ENCODE data around the gene PYGM. TPM values are rescaled to one million over a fixed set of nuclear protein-coding genes. Genes with fewer than 3 reads are reported as not detected.
"Not testable (repeated sequence)": the region's sequence is repeated elsewhere in the genome, so short reads cannot be mapped to it uniquely, and the experiment has no call there.

Gene PYGM
- polyA plus RNA-seq, 1 donor, result 300 TPM

DNA sequence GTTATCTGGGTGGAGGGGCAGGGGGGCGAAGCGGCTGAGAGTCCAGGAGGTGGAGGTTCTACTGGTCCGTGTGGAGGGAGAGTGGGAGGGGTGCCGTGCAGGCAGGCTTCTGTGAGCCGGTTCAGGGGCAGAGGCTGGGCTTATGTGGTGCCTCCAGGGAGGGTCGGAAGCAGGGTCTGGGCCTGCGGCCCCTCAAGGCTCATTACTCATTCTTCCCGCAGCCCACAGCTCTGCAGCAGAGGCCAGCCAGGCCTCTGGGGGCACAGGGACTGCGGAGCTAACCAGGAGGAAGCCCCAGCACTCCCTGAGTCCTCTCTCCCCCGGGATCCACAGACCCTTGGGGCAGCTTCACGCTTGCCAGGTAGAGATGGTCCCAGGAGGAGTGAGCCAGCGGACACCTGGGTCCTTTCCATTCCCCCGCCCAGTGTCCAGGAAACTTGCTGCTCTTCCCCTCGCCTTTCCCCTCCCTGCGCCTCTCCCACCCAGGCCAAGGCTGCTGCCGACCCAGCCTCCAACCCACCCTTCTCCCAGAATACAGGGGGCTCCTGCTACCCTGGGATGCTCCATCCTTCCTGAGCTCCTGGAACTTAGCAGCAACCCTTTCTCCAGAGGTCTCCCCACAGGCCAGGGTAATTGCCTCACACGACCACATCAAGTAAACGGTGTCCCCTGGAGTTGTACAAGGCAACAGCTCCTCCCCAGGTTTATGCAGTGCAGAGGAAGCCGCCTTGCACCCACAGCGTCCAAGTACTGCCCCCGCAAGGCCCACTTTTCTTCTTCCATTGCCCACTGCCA is 43.1 kb downstream of the PYGM start:
- DNase-seq, result no peak

- no peak for DNase-seq
Observed at GRCh38 chr11:64715756-64716472, 43.9 kb downstream of the PYGM start.

- no peak for DNase-seq
Observed at GRCh38 chr11:64715110-64715509, 44.7 kb downstream of the PYGM start.

GRCh38 chr11:64714666-64715065 is 45.1 kb downstream of the PYGM start:
- no peak for DNase-seq

DNA sequence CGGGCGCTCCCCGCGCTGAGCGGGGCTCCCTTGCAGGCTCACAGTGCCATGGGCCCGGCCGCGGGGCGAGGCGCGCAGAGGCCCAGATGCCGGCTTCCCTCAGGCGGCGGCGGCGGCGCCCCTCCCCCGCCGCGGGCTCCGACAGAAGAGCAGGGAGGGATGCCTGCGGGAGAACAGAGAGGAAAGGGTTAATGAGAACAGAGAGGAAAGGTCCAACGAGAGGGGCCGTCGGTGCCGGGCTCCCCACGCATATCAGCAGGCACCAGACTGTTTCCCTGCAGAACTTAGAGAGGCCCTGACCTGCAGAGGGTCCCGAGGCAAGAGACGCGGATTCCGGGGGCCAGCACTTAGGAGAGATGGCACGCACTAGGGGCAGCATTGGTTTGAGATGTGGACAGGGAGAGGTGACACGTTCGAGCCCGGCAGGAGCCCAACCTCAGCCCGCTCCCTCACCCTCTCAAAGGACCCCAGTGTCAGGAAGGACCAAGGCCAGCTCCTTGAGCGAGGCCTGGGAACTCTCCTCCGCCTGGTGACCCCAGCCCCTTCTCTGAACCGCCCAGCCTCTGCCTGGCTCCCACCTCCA is 45.9 kb downstream of the PYGM start:
- DNase-seq, result no peak

- peak; percentile 81 for DNase-seq
Observed at GRCh38 chr11:64713016-64713707, 46.6 kb downstream of the PYGM start.

- DNase-seq, result no peak
Observed at GRCh38 chr11:64712430-64713015, 47.3 kb downstream of the PYGM start.

DNA sequence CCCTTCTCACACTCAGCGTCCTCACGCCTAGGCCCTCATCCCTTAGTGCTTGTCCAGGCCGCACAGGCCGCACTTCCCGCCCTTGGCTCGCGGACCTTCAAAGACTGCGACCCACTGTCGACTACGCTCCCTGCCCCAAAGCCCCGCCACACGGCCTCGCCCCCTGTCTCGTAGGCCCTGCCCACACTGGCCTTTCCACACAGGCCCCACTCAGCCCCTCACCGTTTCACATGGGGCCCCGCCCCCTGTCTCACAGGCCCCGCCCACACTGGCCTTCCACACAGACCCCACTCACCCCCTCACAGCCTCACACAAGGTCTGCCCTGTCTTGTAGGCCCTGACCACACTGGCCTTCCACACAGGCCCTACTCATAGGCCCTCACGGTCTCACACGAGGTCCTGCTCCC is 47.8 kb downstream of the PYGM start:
- no peak for DNase-seq

GRCh38 chr11:64711138-64711955 is 48.4 kb downstream of the PYGM start:
- no peak for DNase-seq

DNA sequence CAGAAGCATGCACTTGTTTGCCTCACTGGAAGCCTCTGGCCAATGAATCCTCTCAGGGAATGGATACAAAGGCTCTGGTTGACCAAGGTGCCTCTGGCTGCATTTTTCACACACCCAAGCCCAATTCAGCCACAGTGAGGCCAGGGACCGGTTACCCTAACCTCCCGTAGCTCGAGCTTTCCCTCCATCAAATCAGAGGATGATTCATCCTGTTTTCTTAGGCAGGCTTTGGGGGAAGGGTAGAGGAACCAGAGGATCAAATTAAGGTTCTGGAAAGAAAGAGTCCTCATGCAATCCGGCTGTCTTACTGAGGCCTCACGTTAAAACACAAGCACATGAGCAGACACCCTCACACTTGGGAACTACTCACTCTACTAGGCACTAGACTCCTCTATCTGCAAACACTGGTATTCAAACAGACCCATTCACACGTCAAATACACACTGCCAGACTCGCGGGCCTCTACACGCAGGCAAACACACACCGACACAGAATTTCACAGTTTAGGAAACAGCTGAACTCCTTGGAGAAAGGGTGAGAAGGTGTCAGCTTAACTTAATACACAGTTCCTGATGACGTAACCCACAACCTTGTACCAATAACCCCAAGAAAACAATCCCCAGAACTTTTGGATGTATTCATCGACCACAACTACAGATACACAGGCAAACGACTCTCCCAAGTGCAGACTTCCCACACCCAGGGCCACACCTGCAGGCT is 49.2 kb downstream of the PYGM start:
- no peak for DNase-seq

GRCh38 chr11:64705501-64705900 is 54.3 kb downstream of the PYGM start:
- no peak for DNase-seq

GRCh38 chr11:64703048-64703447 is 56.7 kb downstream of the PYGM start:
- no peak for DNase-seq

- not testable (repeated sequence) for DNase-seq
Observed at GRCh38 chr11:64701956-64702355, 57.8 kb downstream of the PYGM start.

GRCh38 chr11:64698427-64698826 is 61.3 kb downstream of the PYGM start:
- DNase-seq, result no peak

GRCh38 chr11:64697663-64698375 is 62.0 kb downstream of the PYGM start:
- no peak for DNase-seq

Other genes starting within 250 kb of the PYGM start
- not detected for gene SLC22A11, start 204.0 kb downstream of the PYGM start, polyA plus RNA-seq (ENCODE audit: insufficient read length)
- gene SLC22A12, start 168.8 kb downstream of the PYGM start, polyA plus RNA-seq (ENCODE audit: insufficient read length), result not detected
- 32.6 TPM for gene NRXN2, start 36.8 kb downstream of the PYGM start, polyA plus RNA-seq (ENCODE audit: insufficient read length)
- 43.6 TPM for gene RASGRP2, start 15.8 kb downstream of the PYGM start, polyA plus RNA-seq (ENCODE audit: insufficient read length)
- 248 TPM for gene SF1, start 18.6 kb upstream of the PYGM start, polyA plus RNA-seq (ENCODE audit: insufficient read length)
- 8.6 TPM for gene MAP4K2, start 43.2 kb upstream of the PYGM start, polyA plus RNA-seq (ENCODE audit: insufficient read length)
- 22.3 TPM for gene MEN1, start 50.6 kb upstream of the PYGM start, polyA plus RNA-seq (ENCODE audit: insufficient read length)
- 1.0 TPM for gene CDC42BPG, start 84.7 kb upstream of the PYGM start, polyA plus RNA-seq (ENCODE audit: insufficient read length)
- gene EHD1, start 118.6 kb upstream of the PYGM start, polyA plus RNA-seq (ENCODE audit: insufficient read length), result 133 TPM
- 15.3 TPM for gene ATG2A, start 157.2 kb upstream of the PYGM start, polyA plus RNA-seq (ENCODE audit: insufficient read length)
- 11.5 TPM for gene PPP2R5B, start 164.7 kb upstream of the PYGM start, polyA plus RNA-seq (ENCODE audit: insufficient read length)
- gene GPHA2, start 175.9 kb upstream of the PYGM start, polyA plus RNA-seq (ENCODE audit: insufficient read length), result not detected
- gene MAJIN, start 212.1 kb upstream of the PYGM start, polyA plus RNA-seq (ENCODE audit: insufficient read length), result not detected
- 0.94 TPM for gene BATF2, start 237.0 kb upstream of the PYGM start, polyA plus RNA-seq (ENCODE audit: insufficient read length)

Measured in hindlimb muscle (tissue), 1 donor.